Caco-2 (cell line): ENCODE data around the gene WDR86. TPM values are rescaled to one million over a fixed set of nuclear protein-coding genes. Genes with fewer than 3 reads are reported as not detected.

ENCODE experiments used
- BruUV-seq: library from RNA; stranded (reverse); fragments of 400-500 nt; replicated peaks from 2 replicates; lab custom pipeline; 2021; lab: Mats Ljungman, UMichigan
- CTCF ChIA-PET: fragments of 300-600 bp; sonication (Branson Sonifier 250); formaldehyde crosslinking; loops from one replicate; lab custom pipeline; 2022; ENCODE audit warnings: antibody characterized with exemption; lab: Charles Lee
- POLR2A ChIA-PET: fragments of 300-600 bp; sonication (Branson Sonifier 250); formaldehyde crosslinking; loops from one replicate; lab custom pipeline; 2022; ENCODE audit warnings: antibody characterized with exemption; lab: Charles Lee
- DNase-seq, 2 experiments: peaks; one replicate each; pipeline versions ENCODE4 v3.0.0 to v3.0.0-alpha.2; 2020 to 2022
- H3K27me3 ChIP-seq: replicated peaks from 2 replicates; pipeline ENCODE4 v1.6.0; 2011; ENCODE audit warnings: low read length; ENCODE audit not compliant: control insufficient read depth, insufficient read depth
- H3K36me3 ChIP-seq: 2 replicates; pipeline ENCODE4 v1.5.1; 2011; ENCODE audit warnings: low read length; ENCODE audit not compliant: control insufficient read depth, insufficient read depth
- H3K4me1 ChIP-seq: fragments of 250-450 bp; sonication (Bioruptor Pico); 2 replicates; pipeline ENCODE4 v1.5.1; 2020; ENCODE audit warnings: mild to moderate bottlenecking
- H3K4me3 ChIP-seq: 2 replicates; pipeline ENCODE4 v1.5.1; 2011; ENCODE audit warnings: low read depth, mild to moderate bottlenecking, control low read depth, low read length
- H3K9me3 ChIP-seq: fragments of 250-450 bp; sonication (Bioruptor Pico); 2 replicates; pipeline ENCODE4 v1.5.1; 2020; ENCODE audit warnings: mild to moderate bottlenecking, moderate library complexity
- H3K27ac Mint-ChIP-seq: one replicate; pipeline ENCODE4 v1.8.0; 2022; ENCODE audit warnings: mixed read lengths; ENCODE audit not compliant: unreplicated experiment
- H3K27me3 Mint-ChIP-seq: one replicate; pipeline ENCODE4 v1.8.0; 2022; ENCODE audit warnings: mixed read lengths; ENCODE audit not compliant: insufficient read depth, unreplicated experiment
- H3K36me3 Mint-ChIP-seq: one replicate; pipeline ENCODE4 v1.8.0; 2022; ENCODE audit warnings: mild to moderate bottlenecking, mixed read lengths; ENCODE audit not compliant: insufficient read depth, unreplicated experiment
- H3K4me1 Mint-ChIP-seq: one replicate; pipeline ENCODE4 v1.8.0; 2022; ENCODE audit warnings: low read depth, mixed read lengths; ENCODE audit not compliant: unreplicated experiment
- H3K4me3 Mint-ChIP-seq: one replicate; pipeline ENCODE4 v1.8.0; 2022; ENCODE audit warnings: mild to moderate bottlenecking, moderate library complexity, mixed read lengths; ENCODE audit not compliant: unreplicated experiment
- H3K9me3 Mint-ChIP-seq: one replicate; pipeline ENCODE4 v1.8.0; 2022; ENCODE audit warnings: mixed read lengths; ENCODE audit not compliant: unreplicated experiment
- intact Hi-C: fragments of 100-400 bp; cut with micrococcal nuclease; formaldehyde crosslinking; loops from one replicate; pipeline ENCODE4 v1.10.0; 2022; ENCODE audit not compliant: unreplicated experiment
- total RNA-seq: library from RNA; stranded (reverse); gene quantifications from 2 replicates; pipeline ENCODE4 v1.2.3, GENCODE V29; 2022
- TF ChIP-seq, protein P1 (sequence below), 2 experiments: fragments of 200-600 bp in 1 of 2; IDR thresholded peaks; 1 replicate in 1 of 2; 2 replicates in 1 of 2; pipeline versions ENCODE4 v1.5.1 to v1.8.0; 2011 to 2022; ENCODE audit warnings: antibody characterized with exemption in 1 of 2, control low read depth in 1 of 2, inconsistent platforms in 1 of 2, low read depth in 1 of 2, low read length in 1 of 2, mild to moderate bottlenecking in 1 of 2, moderate library complexity in 1 of 2; ENCODE audit not compliant: insufficient read depth in 1 of 2, severe bottlenecking in 1 of 2, unreplicated experiment in 1 of 2

Gene WDR86
- total RNA-seq, 1 experiment from 2014 or later: 0.52 TPM

DNA sequence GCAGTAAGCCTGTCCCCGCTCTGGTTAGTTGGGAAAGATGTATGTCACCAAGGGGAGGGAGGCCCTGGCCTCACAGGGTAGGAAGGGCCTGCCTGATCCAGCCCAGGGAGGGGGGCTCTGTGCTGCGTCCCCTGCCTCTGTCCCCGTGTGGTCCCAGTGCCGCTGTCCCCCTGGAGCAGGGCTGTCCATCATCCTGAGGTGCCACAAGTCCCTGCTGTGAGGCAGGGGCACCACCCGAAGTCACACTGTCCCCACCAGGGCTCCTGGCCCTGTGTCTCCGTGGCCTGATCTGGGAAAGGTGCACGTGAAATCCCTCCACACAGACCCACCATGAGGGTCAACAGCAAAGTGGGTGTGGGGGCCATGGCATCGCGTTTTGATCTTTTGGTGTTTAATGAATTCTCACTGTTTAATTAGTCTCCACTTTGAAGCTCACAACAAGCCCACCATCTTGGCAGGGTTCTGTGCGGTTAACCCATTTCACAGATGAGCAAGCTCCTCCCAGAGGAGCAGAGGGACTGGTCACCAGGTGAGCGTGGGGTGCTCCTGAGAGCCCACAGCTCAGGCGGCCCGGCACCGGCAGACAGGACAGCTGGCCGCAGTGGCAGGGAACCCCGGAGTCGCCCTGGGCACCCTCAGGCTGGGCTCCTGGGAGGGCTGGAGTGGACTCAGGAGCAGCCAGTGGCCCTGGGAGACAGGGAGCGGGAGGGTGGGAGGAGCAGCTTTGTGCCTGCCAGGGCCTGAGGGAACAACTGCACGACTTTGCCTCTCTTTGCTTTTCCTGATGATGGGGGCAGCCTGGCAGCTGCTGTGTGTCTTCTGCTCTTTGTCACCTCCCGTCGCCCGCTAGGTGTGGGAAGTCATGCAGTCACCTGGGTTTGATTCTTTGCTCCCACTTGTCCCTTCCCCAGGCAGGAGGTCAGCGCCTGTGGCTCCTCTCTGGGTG is 42.1 kb upstream of the WDR86 start:
- no peak overlapping the region for H3K4me3 ChIP-seq
- Mint-ChIP-seq H3K9me3 (no peaks in the 10 kb centered on the region), H3K4me1 (no peaks in the 10 kb centered on the region), H3K36me3 (peaks cover 2% of the 10 kb centered on the region), H3K27ac (no peak overlapping the region), H3K4me3 (no peak overlapping the region), H3K27me3 (no peaks in the 10 kb centered on the region)
- no TSS peak for BruUV-seq
- intact Hi-C loops: no loop called here
- H3K36me3 ChIP-seq: no peaks in the 10 kb centered on the region
- H3K9me3 ChIP-seq: no peaks in the 10 kb centered on the region
- ChIA-PET CTCF (interaction anchor here (1.4 kb wide), 1 partner anchor 83 kb away, joined by 3 read pairs; no protein-coding TSS in a partner anchor), POLR2A (no interaction called here)
- TF ChIP-seq, protein P1, sequence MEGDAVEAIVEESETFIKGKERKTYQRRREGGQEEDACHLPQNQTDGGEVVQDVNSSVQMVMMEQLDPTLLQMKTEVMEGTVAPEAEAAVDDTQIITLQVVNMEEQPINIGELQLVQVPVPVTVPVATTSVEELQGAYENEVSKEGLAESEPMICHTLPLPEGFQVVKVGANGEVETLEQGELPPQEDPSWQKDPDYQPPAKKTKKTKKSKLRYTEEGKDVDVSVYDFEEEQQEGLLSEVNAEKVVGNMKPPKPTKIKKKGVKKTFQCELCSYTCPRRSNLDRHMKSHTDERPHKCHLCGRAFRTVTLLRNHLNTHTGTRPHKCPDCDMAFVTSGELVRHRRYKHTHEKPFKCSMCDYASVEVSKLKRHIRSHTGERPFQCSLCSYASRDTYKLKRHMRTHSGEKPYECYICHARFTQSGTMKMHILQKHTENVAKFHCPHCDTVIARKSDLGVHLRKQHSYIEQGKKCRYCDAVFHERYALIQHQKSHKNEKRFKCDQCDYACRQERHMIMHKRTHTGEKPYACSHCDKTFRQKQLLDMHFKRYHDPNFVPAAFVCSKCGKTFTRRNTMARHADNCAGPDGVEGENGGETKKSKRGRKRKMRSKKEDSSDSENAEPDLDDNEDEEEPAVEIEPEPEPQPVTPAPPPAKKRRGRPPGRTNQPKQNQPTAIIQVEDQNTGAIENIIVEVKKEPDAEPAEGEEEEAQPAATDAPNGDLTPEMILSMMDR (IDR thresholded peaks at IDR 0.05; ENCODE audit: insufficient read depth in 1 of 2, low read depth in 1 of 2, low read length in 1 of 2, severe bottlenecking in 1 of 2, unreplicated experiment in 1 of 2): no peak
- peak in 1 of 2 experiments; percentile 21 for DNase-seq
- H3K4me1 ChIP-seq: no peaks in the 10 kb centered on the region
- no peaks in the 10 kb centered on the region for H3K27me3 ChIP-seq

DNA sequence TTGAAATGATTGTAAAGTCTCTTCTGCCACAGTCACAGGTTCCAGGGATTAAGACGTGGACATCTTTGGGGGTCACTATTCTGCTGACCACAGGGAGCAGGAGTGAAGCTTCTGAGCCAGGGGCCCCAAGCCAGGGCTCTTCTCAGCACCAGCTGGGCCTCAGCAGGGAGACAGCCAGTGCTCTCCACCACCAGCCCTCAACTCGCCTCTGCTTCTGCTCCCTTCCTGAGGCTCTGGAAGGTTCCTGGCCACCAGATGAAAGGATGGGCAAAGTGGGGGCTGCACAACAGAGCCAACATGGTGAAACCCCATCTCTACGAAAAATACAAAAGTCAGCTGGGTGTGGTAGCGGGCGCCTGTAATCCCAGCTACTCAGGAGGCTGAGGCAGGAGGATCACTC is 41.3 kb upstream of the WDR86 start:
- DNase-seq: peak in 1 of 2 experiments; percentile 12
- TF ChIP-seq, protein P1 (IDR thresholded peaks at IDR 0.05; ENCODE audit: insufficient read depth in 1 of 2, low read depth in 1 of 2, low read length in 1 of 2, severe bottlenecking in 1 of 2, unreplicated experiment in 1 of 2): no peak
- Mint-ChIP-seq H3K4me1 (peaks cover 3% of the 10 kb centered on the region), H3K27ac (no peak overlapping the region), H3K9me3 (no peaks in the 10 kb centered on the region), H3K36me3 (no peaks in the 10 kb centered on the region), H3K4me3 (no peak overlapping the region), H3K27me3 (no peaks in the 10 kb centered on the region)
- Histone ChIP-seq H3K9me3 (no peaks in the 10 kb centered on the region), H3K4me3 (no peak overlapping the region), H3K4me1 (no peaks in the 10 kb centered on the region), H3K36me3 (no peaks in the 10 kb centered on the region), H3K27me3 (no peaks in the 10 kb centered on the region)
- ChIA-PET POLR2A (no interaction called here), CTCF (interaction anchor here (0.7 kb wide), 1 partner anchor 217 kb away, joined by 3 read pairs; no protein-coding TSS in a partner anchor)
- no TSS peak for BruUV-seq
- intact Hi-C loops: no loop called here

DNA sequence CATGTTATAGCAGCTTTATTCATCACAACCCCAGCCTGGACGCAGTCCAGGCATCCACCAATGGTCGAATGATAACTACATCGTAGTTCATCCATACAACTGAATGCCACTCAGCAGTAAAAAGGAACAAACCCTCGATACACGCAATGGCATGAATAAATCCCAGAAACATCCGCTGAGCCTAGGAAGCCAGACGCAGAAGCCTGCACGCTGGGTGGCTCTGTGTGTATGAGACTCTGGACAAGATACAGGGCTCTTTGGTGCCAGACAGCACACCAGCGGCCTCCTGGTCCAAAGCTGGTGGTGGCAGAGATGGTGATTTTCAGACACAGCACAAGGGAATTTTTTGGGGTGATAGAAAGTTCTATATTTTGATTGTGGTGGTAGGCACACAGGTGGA is 40.2 kb upstream of the WDR86 start:
- Mint-ChIP-seq H3K4me1 (peaks cover 10% of the 10 kb centered on the region), H3K36me3 (no peaks in the 10 kb centered on the region), H3K27ac (no peak overlapping the region), H3K9me3 (no peaks in the 10 kb centered on the region), H3K4me3 (no peak overlapping the region), H3K27me3 (no peaks in the 10 kb centered on the region)
- Histone ChIP-seq H3K9me3 (no peaks in the 10 kb centered on the region), H3K4me3 (no peak overlapping the region), H3K27me3 (no peaks in the 10 kb centered on the region), H3K36me3 (no peaks in the 10 kb centered on the region), H3K4me1 (no peaks in the 10 kb centered on the region)
- CTCF ChIA-PET: no interaction called here
- TF ChIP-seq, protein P1 (IDR thresholded peaks at IDR 0.05; ENCODE audit: insufficient read depth in 1 of 2, low read depth in 1 of 2, low read length in 1 of 2, severe bottlenecking in 1 of 2, unreplicated experiment in 1 of 2): no peak
- BruUV-seq: no TSS peak
- DNase-seq: peak in 1 of 2 experiments; percentile 9
- intact Hi-C loops: loop anchor here (2.0 kb wide), 1 partner anchor 81 kb away; no protein-coding TSS in a partner anchor
- POLR2A ChIA-PET: no interaction called here
